Measurements from ENCODE around the gene SLC44A1.

DNA sequence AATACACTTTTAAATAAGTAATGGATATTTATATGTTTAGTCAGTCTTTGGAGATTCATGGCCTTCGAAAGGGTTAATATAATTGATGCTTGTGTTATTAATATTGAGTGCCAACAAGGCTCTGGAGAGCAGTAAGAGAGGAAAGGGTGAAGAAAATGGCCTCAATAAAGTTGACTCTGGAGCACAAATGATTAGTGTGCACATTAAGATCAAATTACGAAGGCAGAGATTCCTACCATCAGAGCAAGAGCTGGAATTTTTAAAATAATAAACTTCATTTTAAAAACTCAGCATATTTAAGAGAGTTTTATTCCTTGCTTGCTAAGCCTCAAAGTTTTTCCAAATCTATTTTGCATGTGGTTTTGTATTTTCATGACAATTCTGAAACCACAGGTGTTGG is 14.8 kb downstream of the SLC44A1 start:
- TF ChIP-seq EZH2 (IDR thresholded peaks at IDR 0.05; ENCODE audit: insufficient read depth, poor library complexity, severe bottlenecking) (no peak), EZH2phosphoT487 (IDR thresholded peaks at IDR 0.05; ENCODE audit: insufficient read depth, low read depth) (no peak)

All from GM23248 (cell line).